Muscle layer of colon (tissue), 2 donors: ENCODE data around the gene TMEM39A.

ENCODE experiments used
- H3K27ac ChIP-seq: one replicate; pipeline ENCODE4 v1.7.0; 2013; ENCODE audit warnings: low read depth, mild to moderate bottlenecking, low read length, moderate library complexity
- H3K27me3 ChIP-seq, 2 donors: one replicate each; pipeline ENCODE4 v1.7.0; 2013; ENCODE audit warnings: low read length in 2 of 2, mild to moderate bottlenecking in 2 of 2; ENCODE audit not compliant: insufficient read depth in 2 of 2, control insufficient read depth in 1 of 2
- H3K36me3 ChIP-seq: one replicate; pipeline ENCODE4 v1.7.0; 2013; ENCODE audit warnings: mild to moderate bottlenecking, low read length; ENCODE audit not compliant: insufficient read depth
- H3K4me1 ChIP-seq: one replicate; pipeline ENCODE4 v1.7.0; 2013; ENCODE audit warnings: mild to moderate bottlenecking, low read length; ENCODE audit not compliant: insufficient read depth
- H3K4me3 ChIP-seq, 2 donors: one replicate each; pipeline ENCODE4 v1.7.0; 2013; ENCODE audit warnings: low read length in 2 of 2, low read depth in 1 of 2, mild to moderate bottlenecking in 1 of 2, moderate library complexity in 1 of 2
- H3K9ac ChIP-seq: one replicate; pipeline ENCODE4 v1.7.0; 2013; ENCODE audit warnings: low read length
- H3K9me3 ChIP-seq: one replicate; pipeline ENCODE4 v1.7.0; 2013; ENCODE audit warnings: mild to moderate bottlenecking, low read length
- donor health status: abdominal sarcoma.
- donor health status: Adenocarcinoma of cecum.

The TMEM39A gene

GRCh38 chr3:119413603-119414280, 49.7 kb downstream of the TMEM39A start:
- no peak overlapping the region for H3K4me3 ChIP-seq

GRCh38 chr3:119409844-119410243, 53.6 kb downstream of the TMEM39A start:
- Histone ChIP-seq H3K27ac (no peak overlapping the region), H3K4me3 (no peak overlapping the region), H3K27me3 (no peaks in the 10 kb centered on the region), H3K9ac (no peak overlapping the region), H3K4me1 (no peaks in the 10 kb centered on the region), H3K36me3 (peaks cover 21% of the 10 kb centered on the region), H3K9me3 (no peaks in the 10 kb centered on the region)

More at GRCh38 chr3:119413603-119414280, 49.7 kb downstream of the TMEM39A start:
- Histone ChIP-seq H3K9ac (no peak overlapping the region), H3K4me1 (no peaks in the 10 kb centered on the region), H3K27ac (no peak overlapping the region), H3K27me3 (no peaks in the 10 kb centered on the region), H3K9me3 (no peaks in the 10 kb centered on the region), H3K36me3 (peaks cover 27% of the 10 kb centered on the region)

- Histone ChIP-seq H3K27me3 (no peaks in the 10 kb centered on the region), H3K4me3 (no peak overlapping the region), H3K4me1 (no peaks in the 10 kb centered on the region), H3K9ac (no peak overlapping the region), H3K36me3 (peaks cover 15% of the 10 kb centered on the region), H3K27ac (no peak overlapping the region), H3K9me3 (no peaks in the 10 kb centered on the region)
Measured at GRCh38 chr3:119408243-119408950, 55.0 kb downstream of the TMEM39A start.

- no peak overlapping the region for H3K27ac ChIP-seq
- H3K9ac ChIP-seq: no peak overlapping the region
- no peaks in the 10 kb centered on the region for H3K27me3 ChIP-seq
- H3K9me3 ChIP-seq: no peaks in the 10 kb centered on the region
- H3K4me3 ChIP-seq: no peak overlapping the region
- H3K4me1 ChIP-seq: no peaks in the 10 kb centered on the region
- H3K36me3 ChIP-seq: peaks cover 16% of the 10 kb centered on the region
Measured at GRCh38 chr3:119405315-119405714, 58.1 kb downstream of the TMEM39A start.

- Histone ChIP-seq H3K27ac (no peak overlapping the region), H3K9me3 (no peaks in the 10 kb centered on the region), H3K9ac (no peak overlapping the region), H3K27me3 (no peaks in the 10 kb centered on the region), H3K4me3 (no peak overlapping the region), H3K36me3 (peaks cover 18% of the 10 kb centered on the region), H3K4me1 (no peaks in the 10 kb centered on the region)
Measured at GRCh38 chr3:119403201-119403600, 60.2 kb downstream of the TMEM39A start.

GRCh38 chr3:119402791-119403190, 60.6 kb downstream of the TMEM39A start:
- H3K27ac ChIP-seq: no peak overlapping the region
- H3K36me3 ChIP-seq: peaks cover 18% of the 10 kb centered on the region
- no peaks in the 10 kb centered on the region for H3K9me3 ChIP-seq
- no peaks in the 10 kb centered on the region for H3K27me3 ChIP-seq
- no peak overlapping the region for H3K4me3 ChIP-seq
- H3K4me1 ChIP-seq: no peaks in the 10 kb centered on the region
- no peak overlapping the region for H3K9ac ChIP-seq

- Histone ChIP-seq H3K4me3 (no peak overlapping the region), H3K27ac (no peak overlapping the region), H3K9me3 (no peaks in the 10 kb centered on the region)
Measured at GRCh38 chr3:119401503-119402440, 61.6 kb downstream of the TMEM39A start.

GRCh38 chr3:119401069-119401468, 62.3 kb downstream of the TMEM39A start:
- Histone ChIP-seq H3K9ac (no peak overlapping the region), H3K9me3 (no peaks in the 10 kb centered on the region), H3K27me3 (no peaks in the 10 kb centered on the region), H3K27ac (no peak overlapping the region), H3K36me3 (peaks cover 18% of the 10 kb centered on the region), H3K4me1 (no peaks in the 10 kb centered on the region), H3K4me3 (no peak overlapping the region)

More at GRCh38 chr3:119401503-119402440, 61.6 kb downstream of the TMEM39A start:
- Histone ChIP-seq H3K4me1 (no peaks in the 10 kb centered on the region), H3K9ac (no peak overlapping the region), H3K36me3 (peaks cover 18% of the 10 kb centered on the region), H3K27me3 (no peaks in the 10 kb centered on the region)

GRCh38 chr3:119400466-119400865, 62.9 kb downstream of the TMEM39A start:
- H3K36me3 ChIP-seq: peaks cover 18% of the 10 kb centered on the region

GRCh38 chr3:119396870-119397269, 66.5 kb downstream of the TMEM39A start:
- Histone ChIP-seq H3K4me1 (no peaks in the 10 kb centered on the region), H3K4me3 (no peak overlapping the region), H3K9me3 (no peaks in the 10 kb centered on the region), H3K27me3 (no peaks in the 10 kb centered on the region), H3K27ac (no peak overlapping the region), H3K9ac (no peak overlapping the region), H3K36me3 (peaks cover 38% of the 10 kb centered on the region)

More at GRCh38 chr3:119400466-119400865, 62.9 kb downstream of the TMEM39A start:
- Histone ChIP-seq H3K27me3 (no peaks in the 10 kb centered on the region), H3K27ac (no peak overlapping the region), H3K9me3 (no peaks in the 10 kb centered on the region), H3K4me1 (no peaks in the 10 kb centered on the region), H3K9ac (no peak overlapping the region), H3K4me3 (no peak overlapping the region)

- Histone ChIP-seq H3K36me3 (peaks cover 39% of the 10 kb centered on the region), H3K27me3 (no peaks in the 10 kb centered on the region), H3K4me1 (no peaks in the 10 kb centered on the region), H3K4me3 (no peak overlapping the region), H3K9ac (no peak overlapping the region), H3K27ac (no peak overlapping the region), H3K9me3 (no peaks in the 10 kb centered on the region)
Measured at GRCh38 chr3:119395923-119396358, 67.5 kb downstream of the TMEM39A start.
